ENCODE measurements around the gene MORF4L1.
"Not testable (repeated sequence)": the region's sequence is repeated elsewhere in the genome, so short reads cannot be mapped to it uniquely, and the experiment has no call there.

Gene MORF4L1

GRCh38 chr15:78855746-78856145, 16.9 kb upstream of the MORF4L1 start:
- DNase-seq = no peak

GRCh38 chr15:78859971-78860719, 12.5 kb upstream of the MORF4L1 start:
- peak in 49 of 58 donors; percentile 8 to 78 (median 34) for DNase-seq

GRCh38 chr15:78865585-78865984, 7.1 kb upstream of the MORF4L1 start:
- DNase-seq = not testable (repeated sequence)

GRCh38 chr15:78866031-78866430, 6.7 kb upstream of the MORF4L1 start:
- not testable (repeated sequence) for DNase-seq

GRCh38 chr15:78866803-78867202, 5.9 kb upstream of the MORF4L1 start:
- DNase-seq = no peak

- DNase-seq = no peak
These were observed 4.3 kb upstream of the MORF4L1 start for GRCh38 chr15:78868366-78868765.

- not testable (repeated sequence) for DNase-seq
These were observed 1.1 kb upstream of the MORF4L1 start for GRCh38 chr15:78871483-78872127.

- DNase-seq = peak; percentile 7 to 86 (median 71)
These were observed 492 bp downstream of the MORF4L1 start for GRCh38 chr15:78872972-78873792.

- peak in 1 of 58 donors; percentile 15 for DNase-seq
These were observed 1.4 kb downstream of the MORF4L1 start for GRCh38 chr15:78873793-78874765.

GRCh38 chr15:78875107-78875914, 2.6 kb downstream of the MORF4L1 start:
- no peak for DNase-seq

- not testable (repeated sequence) for DNase-seq
These were observed 4.3 kb downstream of the MORF4L1 start for GRCh38 chr15:78876954-78877353.

- DNase-seq = no peak
These were observed 5.7 kb downstream of the MORF4L1 start for GRCh38 chr15:78878356-78878755.

- no peak for DNase-seq
These were observed 7.0 kb downstream of the MORF4L1 start for GRCh38 chr15:78879517-78880241.

GRCh38 chr15:78880242-78880533, 7.5 kb downstream of the MORF4L1 start:
- DNase-seq = no peak

GRCh38 chr15:78880813-78881212, 8.1 kb downstream of the MORF4L1 start:
- DNase-seq = no peak

GRCh38 chr15:78881681-78882080, 9.0 kb downstream of the MORF4L1 start:
- no peak for DNase-seq

- DNase-seq = no peak
These were observed 16.3 kb downstream of the MORF4L1 start for GRCh38 chr15:78889000-78889399.

- no peak for DNase-seq
These were observed 20.8 kb downstream of the MORF4L1 start for GRCh38 chr15:78893538-78893937.

- no peak for DNase-seq
These were observed 22.8 kb downstream of the MORF4L1 start for GRCh38 chr15:78895471-78895870.
